Forelimb muscle (tissue), 1 donor: ENCODE measurements around the gene LETMD1. TPM values are rescaled to one million over a fixed set of nuclear protein-coding genes. Genes with fewer than 3 reads are reported as not detected.
A peak's percentile ranks its signal among the peaks of the same experiment; 100 is the strongest.

Experiments used
- DNase-seq: peaks from one replicate; pipeline ENCODE4 v3.0.0-alpha.2; 2013; ENCODE audit warnings: low read depth
- polyA plus RNA-seq: library from polyadenylated mRNA; unstranded; fragments of 120-200 nt; gene quantifications from one replicate; pipeline ENCODE4 v1.2.1, GENCODE V29; 2013; ENCODE audit not compliant: insufficient read length

Gene LETMD1
- polyA plus RNA-seq, 1 donor: 54.3 TPM

GRCh38 chr12:51025836-51026638 is 22.1 kb upstream of the LETMD1 start, which contains the start of gene SLC11A2:
Gene SLC11A2 (minus strand): TSS chr12:51026384. CDS start chr12:51010728, 15,656 bp downstream.
- peak; percentile 84 for DNase-seq

DNA sequence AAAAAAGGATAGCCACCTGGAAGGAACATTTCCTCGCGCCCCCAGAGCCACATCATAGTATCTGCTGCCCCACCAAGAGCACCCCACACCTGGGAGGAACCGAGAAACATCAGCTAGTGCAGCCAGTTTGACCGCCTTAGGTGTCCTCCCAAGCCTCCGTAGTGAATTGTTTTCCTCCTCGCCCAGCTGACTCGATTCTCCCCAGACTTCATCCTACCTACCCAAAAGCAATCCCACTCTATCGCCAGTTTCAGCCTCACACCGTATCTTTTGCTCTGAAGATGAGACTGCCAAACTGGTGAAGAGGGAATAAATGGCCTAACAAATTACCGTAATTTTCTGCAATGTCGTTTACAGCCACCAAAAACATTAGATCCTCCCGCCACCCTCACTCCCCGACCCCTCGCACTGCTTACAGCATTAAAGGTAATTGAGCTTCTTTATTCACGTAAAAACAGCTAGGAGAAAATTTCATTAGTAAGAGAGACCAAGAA is 20.7 kb upstream of the LETMD1 start:
- DNase-seq: no peak

- DNase-seq: no peak
These were observed 19.9 kb upstream of the LETMD1 start for GRCh38 chr12:51028126-51028812.

GRCh38 chr12:51028813-51029150 is 19.3 kb upstream of the LETMD1 start:
- no peak for DNase-seq

GRCh38 chr12:51033048-51033447 is 15.1 kb upstream of the LETMD1 start:
- DNase-seq: no peak

DNA sequence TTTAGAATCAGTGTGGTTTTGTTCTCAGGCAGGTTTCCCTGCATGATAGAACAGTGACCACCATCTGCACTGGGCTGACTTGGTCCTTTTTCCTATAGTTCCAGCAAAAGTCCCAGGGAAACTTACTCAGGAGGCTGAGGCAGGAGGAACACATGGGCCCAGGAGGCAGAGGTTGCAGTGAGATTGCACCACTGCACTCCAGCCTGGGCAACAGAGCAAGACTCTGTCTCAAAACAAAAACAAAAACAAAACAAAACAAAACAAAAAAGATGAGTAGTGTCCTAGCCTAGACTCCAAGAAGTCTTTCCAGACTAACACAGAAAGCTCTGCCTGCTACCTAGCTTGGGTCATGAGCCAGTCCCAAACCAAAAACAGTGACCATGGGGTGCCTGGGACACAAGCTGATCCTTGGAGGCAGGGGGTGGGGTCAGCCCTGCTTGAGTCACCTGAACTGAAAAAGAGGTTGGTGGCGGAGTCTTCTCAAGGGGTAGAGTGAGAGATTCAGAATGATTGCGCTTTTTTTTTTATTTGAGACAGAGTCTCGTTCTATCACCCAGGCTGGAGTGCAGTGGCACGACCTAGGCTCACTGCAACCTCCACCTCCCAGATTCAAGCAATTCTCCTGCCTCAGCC is 14.6 kb upstream of the LETMD1 start:
- no peak for DNase-seq

GRCh38 chr12:51036279-51036678 is 11.8 kb upstream of the LETMD1 start:
- no peak for DNase-seq

DNA sequence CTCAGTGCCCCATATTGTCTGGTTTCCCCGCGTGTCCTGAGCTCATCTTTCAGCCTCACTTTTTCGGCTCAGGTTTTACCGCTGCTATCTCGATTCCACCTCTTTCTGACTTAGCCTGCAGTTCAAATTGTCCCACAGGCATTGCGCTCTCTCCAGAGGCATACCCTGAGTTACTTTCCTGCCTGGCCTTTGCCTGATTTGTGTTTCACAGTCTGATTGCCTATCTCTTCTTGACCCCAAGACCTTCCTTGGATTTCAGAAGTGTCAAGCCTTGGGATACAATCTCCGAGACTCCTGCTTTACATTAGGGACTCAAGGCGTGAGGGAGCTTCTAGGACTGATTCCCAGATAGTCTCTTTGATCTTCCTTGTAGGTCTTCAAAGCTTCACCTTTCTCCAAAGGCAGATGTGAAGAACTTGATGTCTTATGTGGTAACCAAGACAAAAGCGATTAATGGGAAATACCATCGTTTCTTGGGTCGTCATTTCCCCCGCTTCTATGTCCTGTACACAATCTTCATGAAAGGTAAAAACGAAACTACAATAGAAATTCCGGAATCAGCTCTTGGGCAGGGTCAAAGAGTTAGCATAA is 629 bp downstream of the LETMD1 start:
- DNase-seq: no peak

- no peak for DNase-seq
These were observed 1.4 kb downstream of the LETMD1 start for GRCh38 chr12:51049525-51049924.

GRCh38 chr12:51051787-51052186 is 3.7 kb downstream of the LETMD1 start:
- DNase-seq: no peak

- no peak for DNase-seq
These were observed 6.9 kb downstream of the LETMD1 start for GRCh38 chr12:51055060-51055459.

DNA sequence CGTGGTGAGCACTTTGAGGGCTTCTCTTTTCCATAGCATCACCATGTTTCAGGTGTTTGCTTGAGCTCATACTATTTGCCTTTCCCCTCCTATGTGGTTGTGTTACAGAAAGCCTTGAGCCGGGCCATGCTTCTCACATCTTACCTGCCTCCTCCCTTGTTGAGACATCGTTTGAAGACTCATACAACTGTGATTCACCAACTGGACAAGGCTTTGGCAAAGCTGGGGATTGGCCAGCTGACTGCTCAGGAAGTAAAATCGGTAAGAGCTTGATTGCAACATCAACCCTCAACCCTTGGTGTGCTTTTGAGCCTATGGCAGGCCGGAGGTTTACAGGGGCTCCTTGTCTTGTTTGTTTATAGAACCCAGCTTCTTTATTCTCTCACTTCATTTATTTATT is 8.1 kb downstream of the LETMD1 start:
- no peak for DNase-seq

DNA sequence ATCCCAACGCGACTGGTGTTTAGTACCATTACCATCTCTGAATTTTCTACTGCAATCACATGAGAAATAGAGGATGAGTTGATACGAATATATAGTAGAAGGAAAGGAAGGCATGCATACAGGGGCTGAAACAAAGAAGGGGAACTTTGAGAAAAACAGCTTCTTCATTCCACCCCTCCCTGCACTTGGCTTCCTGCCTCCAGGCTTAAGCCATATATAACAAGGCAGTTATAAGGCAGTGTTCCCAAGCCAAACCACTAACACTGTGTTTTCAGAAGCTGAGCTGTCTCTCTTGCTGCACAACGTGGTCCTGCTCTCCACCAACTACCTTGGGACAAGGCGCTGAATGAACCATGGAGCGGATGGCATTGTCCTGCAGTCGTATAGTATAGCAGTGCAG is 11.0 kb downstream of the LETMD1 start:
- DNase-seq: no peak

DNA sequence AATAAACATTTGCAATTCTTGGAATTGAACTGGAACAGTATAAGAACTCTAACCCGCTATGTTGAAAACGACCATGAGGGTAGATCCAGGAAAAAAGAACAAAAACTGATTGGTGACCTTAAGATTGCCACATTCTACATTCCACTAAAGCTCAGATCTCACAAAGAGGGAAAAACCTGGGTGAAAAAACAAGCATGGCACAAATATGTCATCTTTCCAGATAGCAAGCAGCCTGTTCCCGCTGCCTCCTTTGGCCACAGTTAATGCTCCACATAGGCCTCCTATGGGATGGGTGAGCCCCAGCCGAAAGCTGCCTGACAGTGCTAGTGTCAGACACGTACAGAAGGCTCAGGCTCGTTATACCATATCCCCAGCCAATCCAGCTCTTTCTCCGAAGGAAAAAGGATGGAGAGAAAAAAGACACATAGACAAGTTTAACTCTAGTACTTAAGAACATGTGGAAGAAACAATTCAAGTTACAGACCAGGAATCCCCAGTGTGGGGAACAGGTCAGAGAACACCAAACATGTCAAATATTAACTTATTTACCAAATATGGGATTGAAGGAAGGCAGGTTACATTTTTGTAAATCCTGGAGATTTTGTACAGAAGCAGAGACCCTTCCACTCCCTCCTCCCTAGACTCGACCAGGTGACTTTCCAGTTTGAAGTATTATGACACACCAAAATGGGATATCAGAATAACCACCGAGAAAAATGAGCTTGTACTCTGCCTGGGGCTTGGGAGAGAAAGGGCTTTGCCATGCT is 14.7 kb downstream of the LETMD1 start:
- no peak for DNase-seq

GRCh38 chr12:51065530-51065929 is 17.4 kb downstream of the LETMD1 start:
- DNase-seq: no peak

DNA sequence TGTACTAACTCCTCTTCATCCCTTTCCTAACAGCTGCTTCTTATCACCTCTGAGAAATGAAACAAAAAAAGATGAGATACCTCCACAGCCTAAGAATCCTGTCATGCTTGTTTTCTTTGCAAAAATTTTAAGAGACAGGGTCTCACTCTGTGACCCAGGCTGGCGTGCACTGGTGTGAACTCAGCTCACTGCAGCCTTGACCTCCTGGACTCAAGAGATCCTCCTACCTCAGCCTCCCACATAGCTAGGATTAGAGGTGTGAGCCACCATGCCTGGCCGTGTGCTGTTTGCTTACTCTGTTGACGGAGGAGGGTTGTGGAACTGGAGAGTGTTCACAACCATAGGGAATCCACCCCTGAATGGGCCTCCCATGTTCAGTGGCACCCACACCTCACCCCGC is 19.1 kb downstream of the LETMD1 start:
- no peak for DNase-seq

GRCh38 chr12:51067771-51068170 is 19.6 kb downstream of the LETMD1 start:
- no peak for DNase-seq

DNA sequence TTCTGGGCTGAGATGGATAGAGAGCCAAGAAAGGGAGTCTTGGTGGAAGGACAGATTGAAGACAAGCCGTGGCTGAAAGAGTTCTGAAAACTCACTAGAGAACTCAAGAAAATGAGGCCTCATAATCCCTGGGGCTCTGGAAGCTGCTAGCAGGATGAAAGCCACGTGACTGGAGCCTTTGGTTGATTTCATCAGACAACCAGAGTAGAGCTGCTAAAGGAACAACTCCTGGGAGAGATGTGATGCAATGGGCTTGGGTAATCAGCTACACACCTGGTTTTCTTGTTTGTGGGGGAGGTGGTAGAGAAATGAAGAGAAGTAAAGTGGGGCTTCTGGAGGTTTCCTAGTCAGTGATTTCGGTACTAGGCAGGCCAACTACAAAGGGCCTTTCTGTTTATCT is 21.9 kb downstream of the LETMD1 start:
- DNase-seq: no peak

DNA sequence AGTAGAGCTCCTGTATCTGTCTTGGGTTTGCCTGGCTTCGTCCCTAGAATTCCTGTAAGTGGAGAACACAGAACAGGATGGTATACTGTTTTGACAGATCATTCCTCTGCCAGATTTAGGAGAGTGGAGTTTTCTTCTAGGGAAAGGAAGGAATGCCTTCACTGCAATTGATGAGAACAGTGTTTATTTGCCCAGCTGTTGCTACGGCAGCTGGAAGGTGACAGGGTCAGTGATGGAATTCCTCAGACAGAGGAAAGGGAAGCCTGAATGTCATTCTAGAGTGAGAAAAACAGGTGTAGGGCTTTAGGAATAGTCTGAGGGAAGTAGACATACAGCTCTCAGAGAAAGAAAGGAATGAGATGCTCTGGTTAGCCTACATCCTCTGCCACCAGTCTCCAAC is 23.5 kb downstream of the LETMD1 start:
- no peak for DNase-seq

GRCh38 chr12:51075390-51075789 is 27.3 kb downstream of the LETMD1 start:
- DNase-seq: no peak

GRCh38 chr12:51076236-51076930 is 28.3 kb downstream of the LETMD1 start:
- DNase-seq: no peak
